Measurements from ENCODE around the gene TIMM44.
A peak's percentile ranks its signal among the peaks of the same experiment; 100 is the strongest.

Gene TIMM44

DNA sequence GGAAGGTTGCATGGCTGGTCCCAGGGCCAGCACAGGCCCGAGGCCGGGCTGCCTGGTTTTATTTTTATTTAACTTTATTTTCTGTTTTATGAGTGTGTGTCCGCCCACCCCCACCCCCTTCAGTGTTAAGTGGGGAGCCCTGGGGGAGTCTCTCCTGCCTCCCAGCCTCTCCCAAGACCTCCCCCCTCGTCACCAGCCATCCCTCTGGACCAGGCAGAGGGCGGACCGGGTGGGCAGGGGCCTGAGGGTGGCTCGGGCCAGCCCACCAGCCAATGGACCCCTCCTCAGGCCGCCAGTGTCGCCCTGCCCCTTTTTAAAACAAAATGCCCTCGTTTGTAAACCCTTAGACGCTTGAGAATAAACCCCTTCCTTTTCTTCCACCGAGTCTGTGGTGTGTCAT, 29.4 kb downstream of the TIMM44 start:
- DNase-seq (ENCODE audit: low spot score) = no peak

DNA sequence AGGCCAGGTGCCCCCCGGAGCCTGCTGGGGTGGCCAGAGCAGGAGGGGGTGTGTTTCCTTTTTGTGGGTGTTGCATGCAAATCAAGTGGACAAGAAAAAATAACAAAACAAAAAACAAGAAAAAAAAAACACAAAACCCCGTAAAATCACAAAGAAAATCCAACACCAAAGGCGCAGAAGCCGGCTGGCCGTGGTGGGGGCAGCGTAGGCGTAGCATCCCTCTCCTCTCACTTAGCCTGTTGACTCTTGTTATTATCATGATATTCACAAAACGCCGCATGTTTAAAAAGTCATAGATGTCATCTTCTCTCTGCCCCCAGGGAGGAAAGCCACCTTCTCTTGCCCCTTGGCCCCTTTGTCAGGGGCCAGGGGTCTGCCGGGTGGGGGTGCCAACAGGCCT, 29.8 kb downstream of the TIMM44 start:
- no peak for DNase-seq (ENCODE audit: low spot score)

GRCh38 chr19:7912697-7913564, 30.5 kb downstream of the TIMM44 start:
- no peak for DNase-seq (ENCODE audit: low spot score)

DNA sequence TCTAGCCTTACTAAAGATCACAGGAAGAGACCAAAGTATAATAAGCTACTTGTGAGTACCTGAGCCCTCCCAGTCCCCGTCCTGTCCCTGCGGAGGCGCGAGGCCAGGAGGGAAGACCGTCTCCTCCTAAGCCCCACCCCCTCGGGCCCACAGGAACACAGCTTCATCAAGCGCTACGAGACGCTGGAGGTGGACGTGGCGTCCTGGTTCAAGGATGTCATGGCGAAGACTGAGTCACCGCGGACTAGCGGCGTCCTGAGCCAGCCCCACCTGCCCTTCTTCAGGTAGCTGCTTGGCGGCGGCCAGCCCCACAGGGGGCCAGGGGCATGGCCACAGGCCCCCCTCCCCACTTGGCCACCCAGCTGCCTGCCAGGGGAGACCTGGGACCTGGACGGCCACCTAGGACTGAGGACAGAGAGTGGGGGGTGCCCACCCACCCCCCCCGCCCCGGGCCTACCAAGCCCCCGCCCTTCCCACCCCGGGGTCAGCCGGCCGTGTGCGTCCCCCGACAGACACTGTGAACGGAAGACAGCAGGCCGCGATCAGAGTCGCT, 31.2 kb downstream of the TIMM44 start:
- no peak for DNase-seq (ENCODE audit: low spot score)

GRCh38 chr19:7911508-7912143, 31.8 kb downstream of the TIMM44 start:
- no peak for DNase-seq (ENCODE audit: low spot score)

DNA sequence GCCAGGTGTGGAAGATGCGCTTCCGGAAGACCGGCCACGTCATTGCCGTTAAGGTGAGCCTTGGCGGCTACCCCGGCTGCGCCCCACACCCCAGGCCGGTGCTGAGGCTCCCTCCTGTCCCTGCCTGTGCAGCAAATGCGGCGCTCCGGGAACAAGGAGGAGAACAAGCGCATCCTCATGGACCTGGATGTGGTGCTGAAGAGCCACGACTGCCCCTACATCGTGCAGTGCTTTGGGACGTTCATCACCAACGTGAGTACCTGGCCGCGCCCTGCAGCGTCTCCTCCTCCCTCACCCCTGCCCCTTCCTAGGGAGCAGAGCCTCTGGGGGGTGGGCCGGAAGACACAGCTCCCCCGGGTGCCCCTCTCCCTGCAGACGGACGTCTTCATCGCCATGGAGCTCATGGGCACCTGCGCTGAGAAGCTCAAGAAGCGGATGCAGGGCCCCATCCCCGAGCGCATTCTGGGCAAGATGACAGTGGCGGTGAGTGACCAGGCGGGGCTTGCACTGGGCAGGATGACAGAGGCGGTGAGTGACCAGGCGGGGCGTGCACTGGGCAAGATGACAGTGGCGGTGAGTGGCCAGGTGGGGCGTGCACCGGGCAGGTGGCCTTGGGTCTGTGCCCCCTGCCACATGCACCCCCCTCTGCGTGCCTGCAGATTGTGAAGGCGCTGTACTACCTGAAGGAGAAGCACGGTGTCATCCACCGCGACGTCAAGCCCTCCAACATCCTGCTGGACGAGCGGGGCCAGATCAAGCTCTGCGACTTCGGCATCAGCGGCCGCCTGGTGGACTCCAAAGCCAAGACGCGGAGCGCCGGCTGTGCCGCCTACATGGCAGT, 32.9 kb downstream of the TIMM44 start:
- DNase-seq (ENCODE audit: low spot score) = no peak

DNA sequence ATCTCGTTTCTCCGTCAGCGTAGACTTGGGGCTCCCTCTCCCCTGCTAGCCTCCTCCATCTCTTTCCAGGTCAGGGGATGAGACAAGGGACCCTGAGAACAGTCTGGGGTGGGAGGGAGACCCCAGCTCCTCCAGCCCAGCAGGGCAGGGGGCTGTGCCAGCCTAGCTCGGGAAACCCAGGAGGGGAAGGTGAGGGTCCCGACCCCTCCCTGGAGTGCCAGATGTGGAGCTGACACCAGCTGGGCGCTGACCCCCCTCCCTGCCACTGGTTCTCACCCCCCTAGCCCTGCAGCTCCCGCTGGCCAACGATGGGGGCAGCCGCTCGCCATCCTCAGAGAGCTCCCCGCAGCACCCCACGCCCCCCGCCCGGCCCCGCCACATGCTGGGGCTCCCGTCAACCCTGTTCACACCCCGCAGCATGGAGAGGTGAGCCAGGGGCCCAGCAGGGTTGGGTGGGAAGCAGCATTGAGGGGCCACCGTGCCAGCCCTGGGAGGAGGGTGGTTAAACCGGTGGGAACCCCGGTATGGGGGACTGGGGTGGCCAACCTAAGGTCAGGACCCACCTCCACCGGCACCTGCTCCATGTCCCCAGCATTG, 33.9 kb downstream of the TIMM44 start:
- no peak for DNase-seq (ENCODE audit: low spot score)

- no peak for DNase-seq (ENCODE audit: low spot score)
Observed at GRCh38 chr19:7908742-7909461, 34.6 kb downstream of the TIMM44 start.

- DNase-seq (ENCODE audit: low spot score) = no peak
Observed at GRCh38 chr19:7908078-7908699, 35.3 kb downstream of the TIMM44 start.

DNA sequence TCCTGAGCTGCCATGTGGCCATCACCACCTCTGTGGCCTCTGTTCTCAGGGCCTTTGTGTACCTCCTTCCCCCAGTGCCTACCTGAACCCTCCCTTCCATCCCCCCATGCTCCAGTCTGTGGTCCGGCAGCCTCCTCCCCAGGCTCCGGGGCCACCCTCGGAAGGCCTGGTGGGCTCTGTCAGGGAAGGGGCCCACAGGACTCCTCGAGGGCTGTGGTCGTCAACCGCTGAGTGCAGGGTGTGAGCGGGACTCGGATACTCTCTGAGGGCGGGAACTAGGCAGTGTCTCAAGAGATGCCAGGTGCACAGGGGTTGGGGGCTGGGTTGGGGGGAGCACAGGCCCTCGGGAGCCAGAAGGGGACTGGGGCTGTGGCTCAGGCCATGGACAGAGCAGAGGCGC, 35.9 kb downstream of the TIMM44 start:
- no peak for DNase-seq (ENCODE audit: low spot score)

DNA sequence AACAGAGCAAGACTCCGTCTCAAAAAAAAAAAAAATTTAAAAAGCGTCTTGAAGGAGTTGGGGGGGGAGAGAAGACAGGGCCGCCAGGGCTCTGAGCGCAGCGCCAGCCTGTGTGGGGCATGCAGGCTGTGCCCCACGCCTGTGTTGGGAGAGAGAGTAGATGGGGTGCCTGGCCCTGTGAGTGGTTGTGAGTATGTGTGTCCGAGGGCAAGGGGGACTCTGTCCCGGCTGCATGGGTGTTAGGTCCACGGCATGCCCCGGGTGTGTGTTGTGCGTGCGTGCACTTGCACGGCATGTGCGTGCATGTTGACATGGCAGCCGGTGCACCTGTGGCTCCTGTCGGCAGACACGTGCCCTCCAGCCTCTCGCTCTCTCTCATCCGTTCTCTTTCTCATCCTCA, 36.3 kb downstream of the TIMM44 start:
- no peak for DNase-seq (ENCODE audit: low spot score)

DNA sequence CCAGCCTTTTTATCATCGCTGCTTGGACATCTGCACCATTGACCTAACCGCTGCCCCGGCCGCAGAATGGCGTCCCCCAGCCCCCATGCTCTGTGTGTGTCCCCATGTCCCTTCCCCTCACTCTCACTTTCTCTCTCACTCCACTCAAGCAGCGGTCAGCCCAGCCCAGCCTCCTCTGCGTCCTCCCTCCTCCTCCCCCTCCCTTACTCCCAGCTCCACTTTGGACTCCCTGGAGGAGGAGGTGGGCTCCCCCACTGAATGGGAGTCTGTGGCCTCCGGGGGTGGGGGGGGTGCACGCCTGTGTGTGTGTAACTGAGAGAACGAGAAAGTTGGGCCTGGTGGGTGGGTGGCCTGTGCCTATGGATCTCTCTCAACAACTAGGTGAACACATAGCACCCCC, 37.6 kb downstream of the TIMM44 start:
- DNase-seq (ENCODE audit: low spot score) = no peak

GRCh38 chr19:7905268-7905667, 38.2 kb downstream of the TIMM44 start:
- no peak for DNase-seq (ENCODE audit: low spot score)

DNA sequence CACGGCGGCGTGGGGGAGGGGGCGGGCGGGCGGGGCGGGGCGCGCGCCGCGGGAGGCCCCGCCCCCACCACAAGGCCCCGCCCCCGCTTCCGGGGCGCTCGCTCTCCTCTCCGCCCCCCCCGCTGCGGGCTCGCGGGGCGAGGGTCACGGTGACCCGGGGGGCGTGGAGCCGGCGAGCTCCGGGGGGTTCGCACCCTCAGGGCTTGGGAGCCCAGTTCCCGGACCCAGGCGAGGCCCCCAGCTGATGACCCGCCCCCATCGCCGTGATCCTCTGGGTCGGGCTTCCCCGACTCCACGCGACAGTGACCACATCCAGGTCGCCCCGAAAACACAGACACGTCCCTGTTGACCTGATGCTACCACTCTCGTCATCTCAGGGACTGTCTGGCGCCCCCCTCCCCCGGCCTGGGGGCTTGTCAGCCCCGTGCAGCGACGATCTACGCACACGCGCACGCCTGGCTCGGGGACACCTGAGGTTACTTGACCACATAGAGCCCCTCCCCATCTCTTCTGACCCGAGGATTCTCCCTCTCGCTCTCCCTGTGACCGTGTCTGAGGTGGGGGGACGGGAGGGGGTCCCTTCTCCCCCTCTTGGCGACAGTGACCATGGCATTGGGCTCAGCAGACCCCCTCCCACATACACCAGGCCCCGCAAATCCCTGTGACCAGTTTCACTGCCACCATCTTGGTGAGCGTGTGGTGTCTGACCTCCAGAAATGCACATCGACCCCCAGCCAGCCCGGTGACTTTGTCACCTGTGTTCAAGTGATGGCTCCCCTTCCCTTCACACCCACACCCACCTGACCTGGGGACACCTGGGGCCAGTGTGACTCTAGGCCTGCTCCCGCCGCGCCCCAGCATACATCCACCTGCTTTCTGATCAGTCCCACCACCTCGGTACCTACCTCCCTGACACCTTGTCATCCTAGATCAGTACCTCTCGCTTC, 39.1 kb downstream of the TIMM44 start:
- no peak for DNase-seq (ENCODE audit: low spot score)

GRCh38 chr19:7903244-7904073, 40.0 kb downstream of the TIMM44 start, which contains the start of gene MAP2K7:
Gene MAP2K7 (plus strand): TSS chr19:7903877. CDS start chr19:7903945, 68 bp downstream.
- DNase-seq (ENCODE audit: low spot score) = peak; percentile 99

GRCh38 chr19:7902796-7903243, 40.6 kb downstream of the TIMM44 start:
- no peak for DNase-seq (ENCODE audit: low spot score)

DNA sequence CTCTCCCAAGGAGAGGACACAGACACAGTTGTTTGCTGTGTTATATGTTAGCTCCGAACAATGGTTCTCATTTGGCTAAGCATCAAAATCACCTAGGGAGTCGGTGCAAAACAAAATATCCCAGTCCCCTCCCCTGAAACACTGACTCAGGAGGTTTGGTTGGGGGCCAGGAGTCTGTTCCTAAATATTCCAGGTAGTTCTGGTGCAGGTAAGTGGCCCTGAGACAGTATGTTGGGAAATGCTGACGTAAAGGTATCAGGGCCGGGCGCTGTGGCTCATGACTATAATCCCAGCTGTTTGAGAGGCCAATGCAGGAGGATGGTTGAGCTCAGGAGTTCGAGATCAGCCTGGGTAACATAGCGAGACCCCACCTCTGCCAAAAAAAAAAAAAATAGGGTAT, 42.1 kb downstream of the TIMM44 start:
- no peak for DNase-seq (ENCODE audit: low spot score)

DNA sequence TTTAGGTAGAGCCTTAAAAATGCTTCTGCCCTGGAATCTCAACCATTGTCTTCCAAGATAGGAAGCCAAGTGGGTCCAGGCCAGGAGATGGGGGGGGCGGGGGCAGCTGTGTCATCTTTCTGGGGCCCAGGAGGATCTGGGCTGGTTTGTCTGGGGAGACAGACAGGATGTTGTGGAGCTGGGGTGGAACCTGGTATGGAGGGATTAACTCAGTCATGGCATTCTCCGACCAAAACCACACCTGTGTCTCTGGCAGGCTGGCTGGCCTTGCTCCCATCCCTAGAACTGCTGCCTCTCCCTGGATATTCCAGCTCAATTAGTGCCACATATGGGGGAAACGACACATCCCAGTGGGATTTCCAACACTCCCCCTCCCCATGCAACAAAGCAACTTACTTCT, 42.5 kb downstream of the TIMM44 start:
- DNase-seq (ENCODE audit: low spot score) = no peak

All from globus pallidus (tissue), 1 donor.